ENCODE data around the gene SAMM50.

Gene SAMM50

DNA sequence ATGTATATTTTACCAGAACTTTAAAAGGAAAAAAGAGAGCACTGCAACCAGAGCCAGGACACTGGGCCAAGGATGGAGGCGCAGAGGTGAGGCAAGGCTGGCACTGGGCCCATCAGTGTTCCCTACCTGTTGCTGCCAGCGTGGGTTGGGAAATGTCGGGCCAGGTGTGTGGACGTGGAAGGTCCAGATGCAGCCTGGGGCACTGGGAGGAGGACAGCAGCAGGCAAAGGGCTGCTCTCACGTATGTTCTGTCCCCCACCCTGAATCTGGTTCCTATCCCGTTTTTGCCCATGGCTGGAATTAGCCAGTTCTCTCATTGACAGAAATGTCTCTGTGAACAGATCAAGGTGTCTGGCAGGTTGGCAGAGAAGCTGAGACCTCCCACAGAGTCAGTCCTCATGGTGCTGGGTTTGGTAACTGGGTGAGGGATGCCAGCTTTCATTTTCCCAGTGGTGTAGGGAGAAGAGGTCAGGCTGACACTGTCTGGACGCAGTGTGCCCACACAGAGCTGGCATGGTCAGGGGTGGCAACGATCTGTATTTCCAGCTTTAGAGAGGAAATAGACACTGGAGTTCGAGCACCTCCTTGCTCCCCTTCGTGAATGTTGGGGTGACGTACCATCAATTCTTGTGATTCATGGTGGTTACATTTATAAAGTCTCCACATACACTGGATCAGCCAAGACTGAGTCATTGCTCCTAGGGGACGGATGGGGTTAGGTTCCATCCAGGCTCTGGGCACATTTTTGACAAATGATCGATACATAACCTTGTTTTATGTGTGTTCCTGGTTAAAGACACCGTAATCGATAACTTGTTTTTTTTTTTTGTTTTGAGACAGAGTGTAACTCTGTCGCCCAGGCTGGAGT lies 35.9 kb upstream of the SAMM50 start:
- TF ChIP-seq, protein P1, sequence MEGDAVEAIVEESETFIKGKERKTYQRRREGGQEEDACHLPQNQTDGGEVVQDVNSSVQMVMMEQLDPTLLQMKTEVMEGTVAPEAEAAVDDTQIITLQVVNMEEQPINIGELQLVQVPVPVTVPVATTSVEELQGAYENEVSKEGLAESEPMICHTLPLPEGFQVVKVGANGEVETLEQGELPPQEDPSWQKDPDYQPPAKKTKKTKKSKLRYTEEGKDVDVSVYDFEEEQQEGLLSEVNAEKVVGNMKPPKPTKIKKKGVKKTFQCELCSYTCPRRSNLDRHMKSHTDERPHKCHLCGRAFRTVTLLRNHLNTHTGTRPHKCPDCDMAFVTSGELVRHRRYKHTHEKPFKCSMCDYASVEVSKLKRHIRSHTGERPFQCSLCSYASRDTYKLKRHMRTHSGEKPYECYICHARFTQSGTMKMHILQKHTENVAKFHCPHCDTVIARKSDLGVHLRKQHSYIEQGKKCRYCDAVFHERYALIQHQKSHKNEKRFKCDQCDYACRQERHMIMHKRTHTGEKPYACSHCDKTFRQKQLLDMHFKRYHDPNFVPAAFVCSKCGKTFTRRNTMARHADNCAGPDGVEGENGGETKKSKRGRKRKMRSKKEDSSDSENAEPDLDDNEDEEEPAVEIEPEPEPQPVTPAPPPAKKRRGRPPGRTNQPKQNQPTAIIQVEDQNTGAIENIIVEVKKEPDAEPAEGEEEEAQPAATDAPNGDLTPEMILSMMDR (IDR thresholded peaks at IDR 0.05; ENCODE audit: borderline replicate concordance, insufficient read depth, low read depth, low read length) = no peak
- no peak overlapping the region for H3K4me3 ChIP-seq (ENCODE audit: low read depth, low read length)

DNA sequence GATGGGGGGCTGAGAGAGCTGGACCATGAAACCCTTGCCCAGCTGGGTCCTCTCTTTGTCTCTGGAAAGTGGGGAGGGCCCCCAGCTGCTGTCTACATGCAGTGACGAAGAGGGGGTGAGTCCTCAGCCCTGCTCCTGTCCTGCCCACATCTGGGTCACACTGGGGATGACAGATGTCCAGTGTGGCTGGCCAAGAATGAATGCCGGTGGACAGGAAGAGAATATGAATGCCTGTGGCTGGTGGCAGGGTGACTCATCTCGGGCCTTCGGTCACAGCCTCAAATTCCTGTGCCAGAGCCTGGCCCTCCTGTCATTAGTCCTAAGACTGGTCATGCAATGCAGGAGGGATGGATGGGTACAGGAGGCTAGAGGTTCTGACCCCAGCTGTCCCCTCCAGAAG lies 33.9 kb upstream of the SAMM50 start:
- TF ChIP-seq, protein P1 (IDR thresholded peaks at IDR 0.05; ENCODE audit: borderline replicate concordance, insufficient read depth, low read depth, low read length) = no peak
- no peak overlapping the region for H3K4me3 ChIP-seq (ENCODE audit: low read depth, low read length)

DNA sequence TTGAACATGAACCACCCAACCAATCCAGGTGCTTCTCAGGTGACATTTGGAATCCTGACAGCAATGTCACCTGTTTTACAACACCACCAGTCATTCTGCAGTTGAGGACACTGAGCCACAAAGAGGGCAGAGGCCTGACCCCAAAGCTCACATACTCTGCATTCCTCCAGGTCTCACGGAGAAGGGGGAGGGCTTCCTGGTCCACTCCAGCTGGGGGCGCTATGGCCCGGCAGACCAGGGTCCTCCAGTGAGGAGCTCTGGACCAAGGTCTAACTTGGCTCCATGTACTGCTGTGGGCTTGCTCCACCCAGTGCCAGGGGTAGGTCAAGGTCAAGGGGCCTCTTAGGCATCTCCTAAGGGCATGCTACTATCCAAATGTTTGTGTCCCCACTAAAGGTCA lies 33.1 kb upstream of the SAMM50 start:
- no peak overlapping the region for H3K4me3 ChIP-seq (ENCODE audit: low read depth, low read length)
- TF ChIP-seq, protein P1 (IDR thresholded peaks at IDR 0.05; ENCODE audit: borderline replicate concordance, insufficient read depth, low read depth, low read length) = no peak

DNA sequence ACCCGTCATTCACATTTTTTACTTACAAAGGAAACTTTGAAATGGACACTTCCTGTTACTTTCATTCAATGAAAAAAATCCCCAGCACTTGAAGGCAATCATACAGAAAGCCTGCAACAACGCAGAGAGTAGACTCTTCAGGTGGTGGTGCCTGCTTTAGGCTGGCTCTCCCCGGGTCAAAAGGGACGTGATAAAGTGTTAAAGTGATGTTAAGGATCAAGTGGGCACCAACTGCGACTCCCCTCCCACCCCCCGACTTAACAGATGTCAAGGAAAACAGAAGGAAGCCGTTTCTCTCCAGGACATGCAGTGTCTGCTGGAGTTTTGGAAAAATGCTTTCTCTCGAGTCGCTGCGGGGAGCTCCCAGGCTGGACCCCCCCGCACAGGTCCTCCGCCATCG lies 32.1 kb upstream of the SAMM50 start:
- H3K4me3 ChIP-seq (ENCODE audit: low read depth, low read length) = no peak overlapping the region
- TF ChIP-seq, protein P1 (IDR thresholded peaks at IDR 0.05; ENCODE audit: borderline replicate concordance, insufficient read depth, low read depth, low read length) = no peak

DNA sequence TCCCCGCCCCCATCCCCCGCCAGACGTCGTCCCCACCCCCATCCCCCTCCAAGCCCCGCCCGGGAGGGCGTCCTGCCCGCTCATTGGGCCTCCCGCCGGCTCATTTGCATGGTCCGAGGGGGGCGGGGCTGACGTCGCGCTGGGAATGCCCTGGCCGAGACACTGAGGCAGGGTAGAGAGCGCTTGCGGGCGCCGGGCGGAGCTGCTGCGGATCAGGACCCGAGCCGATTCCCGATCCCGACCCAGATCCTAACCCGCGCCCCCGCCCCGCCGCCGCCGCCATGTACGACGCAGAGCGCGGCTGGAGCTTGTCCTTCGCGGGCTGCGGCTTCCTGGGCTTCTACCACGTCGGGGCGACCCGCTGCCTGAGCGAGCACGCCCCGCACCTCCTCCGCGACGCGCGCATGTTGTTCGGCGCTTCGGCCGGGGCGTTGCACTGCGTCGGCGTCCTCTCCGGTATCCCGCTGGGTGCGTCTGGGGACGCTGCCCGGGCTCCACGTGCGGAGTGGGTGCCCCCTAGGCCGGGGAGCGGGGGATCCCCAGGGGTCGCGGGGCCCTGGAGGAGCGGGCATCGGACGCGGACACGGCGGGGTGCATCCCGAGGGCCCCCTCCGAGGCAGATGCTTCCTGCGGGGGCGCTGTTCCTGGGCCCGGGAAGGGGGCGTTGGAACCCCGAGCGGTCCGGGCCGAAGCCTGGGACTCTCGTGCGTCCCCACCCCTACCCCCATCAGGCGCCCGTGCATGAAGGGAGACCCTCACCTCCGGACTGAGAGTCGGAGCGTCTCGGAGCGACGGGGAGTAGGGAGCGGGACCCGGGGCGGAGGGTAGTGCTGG lies 31.4 kb upstream of the SAMM50 start, which contains the start of gene PNPLA3:
Gene PNPLA3 (plus strand): TSS at position 175 of the 834 bp plus-strand sequence. CDS start 107 bp downstream, at position 282.
- TF ChIP-seq, protein P1 (IDR thresholded peaks at IDR 0.05; ENCODE audit: borderline replicate concordance, insufficient read depth, low read depth, low read length) = no peak
- peak within 1 kb of the TSS; percentile 37 for H3K4me3 ChIP-seq (ENCODE audit: low read depth, low read length)

DNA sequence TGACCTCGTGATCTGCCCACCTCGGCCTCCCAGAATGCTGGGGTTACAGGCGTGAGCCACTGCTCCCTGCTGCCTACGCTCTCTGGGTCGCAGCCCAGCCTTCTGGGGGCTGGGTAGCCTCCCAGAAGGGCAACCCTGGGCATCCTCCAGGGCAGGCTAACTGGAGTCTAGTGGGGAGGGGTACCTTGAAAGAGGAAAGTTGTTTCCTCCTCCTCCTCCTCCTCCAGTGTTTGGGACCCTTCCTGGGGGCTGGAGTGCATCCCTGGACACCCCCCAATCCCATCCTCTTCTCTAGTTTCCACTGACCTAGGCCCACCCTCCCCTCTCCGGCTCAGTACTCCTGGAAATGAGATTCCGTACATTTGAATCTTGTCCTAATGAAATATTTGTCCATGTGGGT lies 30.4 kb upstream of the SAMM50 start:
- TF ChIP-seq, protein P1 (IDR thresholded peaks at IDR 0.05; ENCODE audit: borderline replicate concordance, insufficient read depth, low read depth, low read length) = no peak
- H3K4me3 ChIP-seq (ENCODE audit: low read depth, low read length) = no peak overlapping the region

Measured in GM12875 (cell line).